ENCODE results near the gene TMEM184B. TPM values are rescaled to one million over a fixed set of nuclear protein-coding genes. Genes with fewer than 3 reads are reported as not detected.
A peak's percentile ranks its signal among the peaks of the same experiment; 100 is the strongest.

Gene TMEM184B
- total and polyA plus RNA-seq, 2 experiments from 2014 or later: 42.2 to 95.1 TPM

GRCh38 chr22:38186429-38186828 lies 86.4 kb downstream of the TMEM184B start:
- Histone ChIP-seq H3K9me2 (ENCODE audit: insufficient read depth) (no peaks in the 10 kb centered on the region), H3K27me3 (ENCODE audit: insufficient read depth) (no peaks in the 10 kb centered on the region), H3K79me2 (replicated peaks; ENCODE audit: insufficient read depth) (no peaks in the 10 kb centered on the region), H3K27ac (ENCODE audit: low read depth) (no peak overlapping the region), H3K36me3 (ENCODE audit: insufficient read depth) (no peaks in the 10 kb centered on the region), H3K4me1 (ENCODE audit: insufficient read depth) (no peaks in the 10 kb centered on the region), H2AFZ (no peak overlapping the region), H4K20me1 (replicated peaks; ENCODE audit: insufficient read depth) (no peaks in the 10 kb centered on the region), H3K4me3 (no peak overlapping the region), H3K4me2 (no peak overlapping the region), H3F3A (replicated peaks; ENCODE audit: low read depth) (0 out of 2 replicates have a peak, but pooled peaks cover 2% of the 10 kb centered on the region)
- DNase-seq (ENCODE audit: low spot score) (no peak), ATAC-seq (no peak)
- Mint-ChIP-seq H3K36me3 (ENCODE audit: low read depth) (no peaks in the 10 kb centered on the region; the same call in 2 of the 3 replicates), H3K4me3 (no peak overlapping the region), H3K9me3 (peaks cover 4% of the 10 kb centered on the region), H3K4me1 (peaks cover 7% of the 10 kb centered on the region), H3K27ac (no peak overlapping the region), H3K27me3 (ENCODE audit: insufficient read depth, low read depth, poor library complexity) (peaks cover 14% of the 10 kb centered on the region)
- TF ChIP-seq, protein P1, sequence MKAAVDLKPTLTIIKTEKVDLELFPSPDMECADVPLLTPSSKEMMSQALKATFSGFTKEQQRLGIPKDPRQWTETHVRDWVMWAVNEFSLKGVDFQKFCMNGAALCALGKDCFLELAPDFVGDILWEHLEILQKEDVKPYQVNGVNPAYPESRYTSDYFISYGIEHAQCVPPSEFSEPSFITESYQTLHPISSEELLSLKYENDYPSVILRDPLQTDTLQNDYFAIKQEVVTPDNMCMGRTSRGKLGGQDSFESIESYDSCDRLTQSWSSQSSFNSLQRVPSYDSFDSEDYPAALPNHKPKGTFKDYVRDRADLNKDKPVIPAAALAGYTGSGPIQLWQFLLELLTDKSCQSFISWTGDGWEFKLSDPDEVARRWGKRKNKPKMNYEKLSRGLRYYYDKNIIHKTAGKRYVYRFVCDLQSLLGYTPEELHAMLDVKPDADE (IDR thresholded peaks at IDR 0.05): no peak
- no peak for TF ChIP-seq EZH2 (IDR thresholded peaks at IDR 0.05; ENCODE audit: low read depth, unreplicated experiment)

DNA sequence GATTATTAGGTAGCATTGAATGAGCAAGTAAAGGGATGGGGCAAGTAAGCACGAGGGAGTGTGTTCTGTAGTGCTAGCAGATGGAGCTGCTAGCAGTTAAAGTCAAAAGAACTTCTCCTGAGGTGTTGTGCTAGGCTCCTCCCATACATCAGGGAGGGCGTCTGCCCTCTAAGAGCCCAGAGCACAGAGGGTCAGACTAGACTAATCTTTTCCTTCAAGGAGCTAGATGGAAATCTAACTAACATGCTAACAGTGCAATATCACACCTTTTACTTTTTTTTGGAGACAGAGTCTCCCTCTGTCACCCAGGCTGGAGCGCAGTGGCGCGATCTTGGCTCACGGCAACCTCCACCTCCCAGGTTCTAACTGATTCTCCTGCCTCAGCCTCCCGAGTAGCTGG lies 88.0 kb downstream of the TMEM184B start:
- Mint-ChIP-seq H3K4me3 (no peak overlapping the region), H3K4me1 (peaks cover 24% of the 10 kb centered on the region), H3K36me3 (ENCODE audit: low read depth) (no peaks in the 10 kb centered on the region; the same call in 2 of the 3 replicates), H3K27ac (no peak overlapping the region), H3K9me3 (peaks cover 4% of the 10 kb centered on the region), H3K27me3 (ENCODE audit: insufficient read depth, low read depth, poor library complexity) (peaks cover 18% of the 10 kb centered on the region)
- Histone ChIP-seq H3F3A (replicated peaks; ENCODE audit: low read depth) (peaks cover 8% of the 10 kb centered on the region; the same call in 1 of the 2 replicates), H3K27ac (ENCODE audit: low read depth) (no peak overlapping the region), H3K79me2 (replicated peaks; ENCODE audit: insufficient read depth) (no peaks in the 10 kb centered on the region), H3K36me3 (ENCODE audit: insufficient read depth) (no peaks in the 10 kb centered on the region), H2AFZ (peak overlapping the region; percentile 81), H3K27me3 (ENCODE audit: insufficient read depth) (no peaks in the 10 kb centered on the region), H4K20me1 (replicated peaks; ENCODE audit: insufficient read depth) (no peaks in the 10 kb centered on the region), H3K4me1 (ENCODE audit: insufficient read depth) (peaks cover 15% of the 10 kb centered on the region), H3K9me2 (ENCODE audit: insufficient read depth) (no peaks in the 10 kb centered on the region), H3K4me3 (no peak overlapping the region), H3K4me2 (no peak overlapping the region)
- no peak for ATAC-seq
- DNase-seq (ENCODE audit: low spot score): no peak
- TF ChIP-seq EZH2phosphoT487 (IDR thresholded peaks at IDR 0.05; ENCODE audit: unreplicated experiment): no peak
- TF ChIP-seq EZH2 (IDR thresholded peaks at IDR 0.05; ENCODE audit: low read depth, unreplicated experiment): no peak
- TF ChIP-seq STAT1 (IDR thresholded peaks at IDR 0.05; ENCODE audit: unreplicated experiment): no peak
- TF ChIP-seq ZNF462 (CRISPR knock-in tag; IDR thresholded peaks at IDR 0.05): no peak
- TF ChIP-seq POLR2AphosphoS5 (IDR thresholded peaks at IDR 0.05; ENCODE audit: low read depth): no peak
- TF ChIP-seq, protein P1 (IDR thresholded peaks at IDR 0.05): no peak
- no peak for TF ChIP-seq ZNF114 (CRISPR knock-in tag; IDR thresholded peaks at IDR 0.05)
- TF ChIP-seq REST (IDR thresholded peaks at IDR 0.05; ENCODE audit: unreplicated experiment): no peak
- no peak for TF ChIP-seq NANOG (IDR thresholded peaks at IDR 0.05; ENCODE audit: borderline replicate concordance)
- TF ChIP-seq CREB1 (CRISPR knock-in tag; IDR thresholded peaks at IDR 0.05; ENCODE audit: low read depth): no peak

All from GM23338 (cell line).